ENCODE results near the gene CYB5B. TPM values are rescaled to one million over a fixed set of nuclear protein-coding genes. Genes with fewer than 3 reads are reported as not detected.

The CYB5B gene
- polyA plus RNA-seq, 1 donor (not counting 4 experiments of a cell fraction or from before 2014, with no cell fraction given): 287 TPM

DNA sequence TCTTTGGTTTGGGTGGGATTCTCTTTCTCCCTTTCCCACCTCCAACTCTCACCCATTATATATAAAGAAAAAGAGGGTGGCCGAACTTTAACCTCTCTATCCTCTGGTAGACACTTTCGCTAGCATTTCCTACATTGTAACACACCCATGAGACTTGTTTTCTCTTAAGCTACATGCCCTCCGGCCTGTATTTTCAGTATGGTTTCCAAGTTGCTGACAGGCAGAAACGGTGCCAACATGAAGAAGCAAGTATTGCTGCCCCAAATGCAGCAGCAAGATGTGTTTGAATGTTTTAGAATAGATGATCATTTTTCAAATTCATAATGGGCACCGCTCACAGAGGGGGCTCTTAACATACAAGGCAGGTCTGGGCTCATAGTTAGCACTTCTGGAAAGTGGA is 18.7 kb upstream of the CYB5B start:
- H3K36me3 ChIP-seq (ENCODE audit: control insufficient read depth in 2 of 2, extremely low read depth in 1 of 2, insufficient read depth in 2 of 2, low read length in 2 of 2): no peaks in the 10 kb centered on the region
- H3K4me3 ChIP-seq (ENCODE audit: control insufficient read depth in 2 of 3, extremely low read depth in 1 of 3, insufficient read depth in 2 of 3, low read depth in 1 of 3, low read length in 3 of 3): no peak overlapping the region
- H3K9me3 ChIP-seq (ENCODE audit: control insufficient read depth, low read depth, low read length): no peaks in the 10 kb centered on the region
- no peak overlapping the region for H3K9ac ChIP-seq (ENCODE audit: control insufficient read depth, extremely low read depth, insufficient read depth, low read length)
- DNase-seq (ENCODE audit: low read depth, low spot score): no peak
- H2AFZ ChIP-seq (ENCODE audit: control insufficient read depth, low read length): peak overlapping the region; percentile 57
- no peaks in the 10 kb centered on the region for H3K9me1 ChIP-seq (ENCODE audit: control insufficient read depth, extremely low read depth, insufficient read depth, low read length)
- peak overlapping the region; percentile 37 for H3K27ac ChIP-seq (ENCODE audit: control insufficient read depth, insufficient read depth, low read length)
- no peak for FAIRE-seq
- TF ChIP-seq EZH2 (IDR thresholded peaks at IDR 0.05; ENCODE audit: low read length) (no peak), CTCF (optimal IDR thresholded peaks at IDR 0.05 in 1 of 3, IDR thresholded peaks at IDR 0.05 in 1 of 3, conservative IDR thresholded peaks at IDR 0.05 in 1 of 3; ENCODE audit: extremely low read depth in 1 of 3, insufficient read depth in 2 of 3, low read length in 3 of 3) (no peak)
- H3K4me2 ChIP-seq (ENCODE audit: control insufficient read depth, extremely low read depth, insufficient read depth, low read depth, low read length): peak overlapping the region; percentile 18
- no peaks in the 10 kb centered on the region for H3K27me3 ChIP-seq (ENCODE audit: control insufficient read depth, extremely low read depth, insufficient read depth, low read length)
- dilution Hi-C loops (cut with MboI; ENCODE audit: extremely low pct_ligation_motif_present, low sequenced_read_pairs): no loop called here
- no peaks in the 10 kb centered on the region for H4K20me1 ChIP-seq (ENCODE audit: control insufficient read depth, extremely low read depth, insufficient read depth, low read length)
- H3K4me1 ChIP-seq (ENCODE audit: control insufficient read depth, extremely low read depth, insufficient read depth, low read length): peaks cover 47% of the 10 kb centered on the region
- no peaks in the 10 kb centered on the region for H3K79me2 ChIP-seq (ENCODE audit: control insufficient read depth, insufficient read depth, low read length)

- H3K9me3 ChIP-seq (ENCODE audit: control insufficient read depth, low read depth, low read length): no peaks in the 10 kb centered on the region
- H4K20me1 ChIP-seq (ENCODE audit: control insufficient read depth, extremely low read depth, insufficient read depth, low read length): no peaks in the 10 kb centered on the region
- H3K79me2 ChIP-seq (ENCODE audit: control insufficient read depth, insufficient read depth, low read length): no peaks in the 10 kb centered on the region
- no peaks in the 10 kb centered on the region for H3K9me1 ChIP-seq (ENCODE audit: control insufficient read depth, extremely low read depth, insufficient read depth, low read length)
- H3K9ac ChIP-seq (ENCODE audit: control insufficient read depth, extremely low read depth, insufficient read depth, low read length): no peak overlapping the region
- H3K27me3 ChIP-seq (ENCODE audit: control insufficient read depth, extremely low read depth, insufficient read depth, low read length): no peaks in the 10 kb centered on the region
- DNase-seq (ENCODE audit: low read depth, low spot score) (no peak), FAIRE-seq (no peak)
- no peak overlapping the region for H3K27ac ChIP-seq (ENCODE audit: control insufficient read depth, insufficient read depth, low read length)
- H3K4me2 ChIP-seq (ENCODE audit: control insufficient read depth, extremely low read depth, insufficient read depth, low read depth, low read length): no peak overlapping the region
- H3K36me3 ChIP-seq (ENCODE audit: control insufficient read depth in 2 of 2, extremely low read depth in 1 of 2, insufficient read depth in 2 of 2, low read length in 2 of 2): no peaks in the 10 kb centered on the region
- no peak overlapping the region for H3K4me3 ChIP-seq (ENCODE audit: control insufficient read depth in 2 of 3, extremely low read depth in 1 of 3, insufficient read depth in 2 of 3, low read depth in 1 of 3, low read length in 3 of 3)
- dilution Hi-C loops (cut with MboI; ENCODE audit: extremely low pct_ligation_motif_present, low sequenced_read_pairs): no loop called here
- no peak for TF ChIP-seq EZH2 (IDR thresholded peaks at IDR 0.05; ENCODE audit: low read length)
- no peak for TF ChIP-seq CTCF (optimal IDR thresholded peaks at IDR 0.05 in 1 of 3, IDR thresholded peaks at IDR 0.05 in 1 of 3, conservative IDR thresholded peaks at IDR 0.05 in 1 of 3; ENCODE audit: extremely low read depth in 1 of 3, insufficient read depth in 2 of 3, low read length in 3 of 3)
- H3K4me1 ChIP-seq (ENCODE audit: control insufficient read depth, extremely low read depth, insufficient read depth, low read length): peaks cover 50% of the 10 kb centered on the region
- no peak overlapping the region for H2AFZ ChIP-seq (ENCODE audit: control insufficient read depth, low read length)
Measured at GRCh38 chr16:69406780-69407331, 17.6 kb upstream of the CYB5B start.
